ENCODE results near the gene FBF1. TPM values are rescaled to one million over a fixed set of nuclear protein-coding genes. Genes with fewer than 3 reads are reported as not detected.
"Not testable (repeated sequence)": the region's sequence is repeated elsewhere in the genome, so short reads cannot be mapped to it uniquely, and the experiment has no call there.

Gene FBF1
- total RNA-seq, 1 donor from 2014 or later: 27.5 TPM

GRCh38 chr17:75891605-75892555 is 49.0 kb downstream of the FBF1 start:
- H3K9me3 Mint-ChIP-seq: no peaks in the 10 kb centered on the region

GRCh38 chr17:75891022-75891604 is 49.7 kb downstream of the FBF1 start:
- TF ChIP-seq CTCF (conservative IDR thresholded peaks at IDR 0.05): no peak
- DNase-seq (ENCODE audit: extremely low spot score, unreplicated experiment): no peak
- no peak overlapping the region for H3K4me3 Mint-ChIP-seq
- H3K9me3 Mint-ChIP-seq: no peaks in the 10 kb centered on the region
- no peak overlapping the region for H3K27ac Mint-ChIP-seq
- H3K27me3 Mint-ChIP-seq: no peaks in the 10 kb centered on the region
- H3K4me1 Mint-ChIP-seq (ENCODE audit: unreplicated experiment): peaks cover 17% of the 10 kb centered on the region
- H3K36me3 Mint-ChIP-seq: peaks cover 4% of the 10 kb centered on the region

More at GRCh38 chr17:75891605-75892555, 49.0 kb downstream of the FBF1 start:
- TF ChIP-seq CTCF (conservative IDR thresholded peaks at IDR 0.05): no peak
- Mint-ChIP-seq H3K4me1 (ENCODE audit: unreplicated experiment) (peaks cover 17% of the 10 kb centered on the region), H3K27ac (no peak overlapping the region), H3K27me3 (no peaks in the 10 kb centered on the region), H3K36me3 (peaks cover 4% of the 10 kb centered on the region), H3K4me3 (no peak overlapping the region)
- no peak for DNase-seq (ENCODE audit: extremely low spot score, unreplicated experiment)

- Mint-ChIP-seq H3K36me3 (no peaks in the 10 kb centered on the region), H3K4me1 (ENCODE audit: unreplicated experiment) (peaks cover 8% of the 10 kb centered on the region), H3K9me3 (no peaks in the 10 kb centered on the region), H3K27ac (no peak overlapping the region), H3K27me3 (peaks cover 5% of the 10 kb centered on the region), H3K4me3 (no peak overlapping the region)
- no peak for DNase-seq (ENCODE audit: extremely low spot score, unreplicated experiment)
- TF ChIP-seq CTCF (conservative IDR thresholded peaks at IDR 0.05): no peak
These were observed 51.4 kb downstream of the FBF1 start for GRCh38 chr17:75889454-75889853.

GRCh38 chr17:75888484-75888883 is 52.4 kb downstream of the FBF1 start:
- no peak for DNase-seq (ENCODE audit: extremely low spot score, unreplicated experiment)
- no peak for TF ChIP-seq CTCF (conservative IDR thresholded peaks at IDR 0.05)
- Mint-ChIP-seq H3K36me3 (no peaks in the 10 kb centered on the region), H3K4me3 (no peak overlapping the region), H3K27ac (no peak overlapping the region), H3K4me1 (ENCODE audit: unreplicated experiment) (no peaks in the 10 kb centered on the region), H3K27me3 (peaks cover 5% of the 10 kb centered on the region), H3K9me3 (no peaks in the 10 kb centered on the region)

GRCh38 chr17:75885860-75886259 is 55.0 kb downstream of the FBF1 start:
- not testable (repeated sequence) for H3K27ac Mint-ChIP-seq; H3K36me3 Mint-ChIP-seq; H3K4me1 Mint-ChIP-seq (ENCODE audit: unreplicated experiment); H3K4me3 Mint-ChIP-seq; H3K9me3 Mint-ChIP-seq; DNase-seq (ENCODE audit: extremely low spot score, unreplicated experiment)
- H3K27me3 Mint-ChIP-seq: peaks cover 17% of the 10 kb centered on the region

- H3K4me3 Mint-ChIP-seq: no peak overlapping the region
- H3K4me1 Mint-ChIP-seq (ENCODE audit: unreplicated experiment): no peaks in the 10 kb centered on the region
- DNase-seq (ENCODE audit: extremely low spot score, unreplicated experiment): no peak
- H3K27ac Mint-ChIP-seq: no peak overlapping the region
- no peak for TF ChIP-seq CTCF (conservative IDR thresholded peaks at IDR 0.05)
- H3K36me3 Mint-ChIP-seq: no peaks in the 10 kb centered on the region
- no peaks in the 10 kb centered on the region for H3K9me3 Mint-ChIP-seq
- peaks cover 21% of the 10 kb centered on the region for H3K27me3 Mint-ChIP-seq
These were observed 55.4 kb downstream of the FBF1 start for GRCh38 chr17:75885431-75885830.
